IMR-90 (cell line): ENCODE results near the gene KLC4. TPM values are rescaled to one million over a fixed set of nuclear protein-coding genes. Genes with fewer than 3 reads are reported as not detected.

Experiments used
- ATAC-seq: fragments of 200-7000 bp; cut with Tn5 transposase; 2 replicates; pipeline ENCODE4 v1.9.1; 2020; ENCODE audit warnings: low read depth, mild to moderate bottlenecking, moderate library complexity
- BruUV-seq: library from RNA; stranded (reverse); fragments of 400-500 nt; replicated peaks from 2 replicates; lab custom pipeline; 2021; lab: Mats Ljungman, UMichigan
- CTCF ChIA-PET: fragments of 300-600 bp; formaldehyde crosslinking; extraction: SDS; loops from one replicate; lab custom pipeline; 2021; ENCODE audit warnings: antibody characterized with exemption; lab: Yijun Ruan, JAX
- POLR2A ChIA-PET: fragments of 300-600 bp; sonication (Branson Sonifier 250); formaldehyde crosslinking; loops from one replicate; lab custom pipeline; 2022; ENCODE audit warnings: antibody characterized with exemption; ENCODE audit not compliant: unreplicated experiment; lab: Charles Lee
- DNase-seq: peaks from one replicate; pipeline ENCODE4 v3.0.0; 2013
- H2AFZ ChIP-seq: replicated peaks from 2 replicates; pipeline ENCODE3; 2013; ENCODE audit warnings: low read length, mild to moderate bottlenecking; ENCODE audit not compliant: poor library complexity
- H2AK5ac ChIP-seq: 2 replicates; pipeline ENCODE4 v1.6.1; 2013; ENCODE audit warnings: low read depth, low read length, inconsistent platforms
- H2AK9ac ChIP-seq: replicated peaks from 2 replicates; pipeline ENCODE3; 2013; ENCODE audit warnings: mild to moderate bottlenecking, low read depth, low read length, moderate library complexity; ENCODE audit not compliant: poor library complexity
- H2BK120ac ChIP-seq: 2 replicates; pipeline ENCODE4 v1.6.1; 2013; ENCODE audit warnings: low read depth, low read length, inconsistent platforms
- H2BK15ac ChIP-seq: 3 replicates; pipeline ENCODE4 v1.6.1; 2013; ENCODE audit warnings: low read depth, low read length, inconsistent platforms
- H2BK20ac ChIP-seq: 2 replicates; pipeline ENCODE4 v1.6.1; 2013; ENCODE audit warnings: low read depth, mild to moderate bottlenecking, inconsistent platforms, low read length, moderate library complexity
- H2BK5ac ChIP-seq: 2 replicates; pipeline ENCODE4 v1.6.1; 2013; ENCODE audit warnings: mild to moderate bottlenecking, low read depth, low read length, inconsistent platforms; ENCODE audit not compliant: poor library complexity, severe bottlenecking
- H3K14ac ChIP-seq: replicated peaks from 2 replicates; pipeline ENCODE4 v1.6.1; 2013; ENCODE audit warnings: low read depth, low read length, inconsistent platforms
- H3K18ac ChIP-seq: 2 replicates; pipeline ENCODE4 v1.6.1; 2013; ENCODE audit warnings: low read depth, low read length, control low read depth
- H3K23ac ChIP-seq: 2 replicates; pipeline ENCODE4 v1.6.1; 2013; ENCODE audit warnings: low read depth, low read length, inconsistent platforms
- H3K27ac ChIP-seq: 2 replicates; pipeline ENCODE4 v1.5.1; 2013; ENCODE audit warnings: mild to moderate bottlenecking, control low read depth, low read length; ENCODE audit not compliant: insufficient read depth
- H3K27me3 ChIP-seq: 2 replicates; pipeline ENCODE4 v1.6.1; 2013; ENCODE audit warnings: low read length; ENCODE audit not compliant: control insufficient read depth, insufficient read depth
- H3K36me3 ChIP-seq: 2 replicates; pipeline ENCODE4 v1.6.1; 2013; ENCODE audit warnings: low read length, mixed read lengths; ENCODE audit not compliant: control insufficient read depth, insufficient read depth
- H3K4ac ChIP-seq: 2 replicates; pipeline ENCODE4 v1.6.1; 2013; ENCODE audit warnings: low read depth, low read length, inconsistent platforms
- H3K4me1 ChIP-seq: 2 replicates; pipeline ENCODE4 v1.6.1; 2013; ENCODE audit warnings: low read length, mixed read lengths; ENCODE audit not compliant: control insufficient read depth, insufficient read depth
- H3K4me2 ChIP-seq: 2 replicates; pipeline ENCODE4 v1.6.1; 2013; ENCODE audit warnings: low read depth, mild to moderate bottlenecking, control low read depth, low read length, moderate library complexity
- H3K4me3 ChIP-seq: 2 replicates; pipeline ENCODE4 v1.5.1; 2013; ENCODE audit warnings: low read depth, mild to moderate bottlenecking, control low read depth, low read length, moderate library complexity; ENCODE audit not compliant: insufficient read depth
- H3K56ac ChIP-seq: 2 replicates; pipeline ENCODE4 v1.6.1; 2013; ENCODE audit warnings: low read length, inconsistent platforms; ENCODE audit not compliant: insufficient read depth; ENCODE audit errors: extremely low read depth
- H3K79me1 ChIP-seq, 2 experiments: 2 replicates each; pipeline ENCODE4 v1.6.1; 2013; ENCODE audit warnings: low read length in 2 of 2, inconsistent platforms in 1 of 2, low read depth in 1 of 2
- H3K9ac ChIP-seq: 2 replicates; pipeline ENCODE4 v1.6.1; 2013; ENCODE audit warnings: low read depth, low read length, control low read depth
- H3K9me1 ChIP-seq: 2 replicates; pipeline ENCODE4 v1.6.1; 2013; ENCODE audit warnings: low read length, inconsistent platforms; ENCODE audit not compliant: insufficient read depth
- H3K9me3 ChIP-seq: 2 replicates; pipeline ENCODE4 v1.6.1; 2013; ENCODE audit warnings: low read length; ENCODE audit not compliant: control insufficient read depth, insufficient read depth
- H4K20me1 ChIP-seq: 2 replicates; pipeline ENCODE4 v1.6.1; 2013; ENCODE audit warnings: low read length, inconsistent platforms; ENCODE audit not compliant: insufficient read depth
- H4K5ac ChIP-seq: 2 replicates; pipeline ENCODE4 v1.6.1; 2013; ENCODE audit warnings: mild to moderate bottlenecking, low read depth, low read length, control low read depth
- H4K8ac ChIP-seq, 2 experiments: 2 replicates each; pipeline ENCODE4 v1.6.1; 2013; ENCODE audit warnings: low read depth in 2 of 2, low read length in 2 of 2, control low read depth in 1 of 2, inconsistent platforms in 1 of 2
- H4K91ac ChIP-seq: 2 replicates; pipeline ENCODE4 v1.6.1; 2013; ENCODE audit warnings: low read depth, low read length, inconsistent platforms; ENCODE audit not compliant: insufficient read depth
- CEBPB ChIP-seq: IDR thresholded peaks from 2 replicates; pipeline ENCODE4 v1.6.1; 2012; ENCODE audit warnings: low read depth, low read length, improper control_type of control experiment
- FOS ChIP-seq: fragments of 150-350 bp; IDR thresholded peaks from 2 replicates; pipeline ENCODE4 v1.6.1; 2016; ENCODE audit warnings: low read depth, low read length
- NFE2L2 ChIP-seq: fragments of 150-350 bp; IDR thresholded peaks from 2 replicates; pipeline ENCODE4 v1.6.1; 2016; ENCODE audit warnings: low read depth, mild to moderate bottlenecking, low read length
- RFX5 ChIP-seq: IDR thresholded peaks from 2 replicates; pipeline ENCODE4 v1.8.0; 2012; ENCODE audit warnings: low read depth, mild to moderate bottlenecking, low read length, moderate library complexity
- WGBS, 2 experiments: methylation state at CpG; one replicate each; pipeline versions ENCODE4 v1.1.5 to v1.1.7; 2013; ENCODE audit warnings: missing lambda C conversion rate in 2 of 2; ENCODE audit not compliant: insufficient read length in 1 of 2; ENCODE audit errors: extremely low coverage in 2 of 2; 5-methylcytosine and 5-hydroxymethylcytosine counted together
- dilution Hi-C: fragments of 300-500 bp; cut with HindIII; formaldehyde crosslinking; loops from one replicate; pipeline ENCODE4 v1.14.3; 2018; ENCODE audit warnings: low sequenced_read_pairs; ENCODE audit not compliant: unreplicated experiment
- in situ Hi-C: fragments of 300-500 bp; cut with MboI; formaldehyde crosslinking; loops from 3 replicates; pipeline ENCODE4 v1.14.3; 2019; ENCODE audit warnings: low sequenced_read_pairs, inconsistent platforms, mixed read lengths
- intact Hi-C: fragments of 100-400 bp; cut with micrococcal nuclease; formaldehyde crosslinking; loops from 2 replicates; pipeline ENCODE4 v1.10.0; 2022
- polyA plus RNA-seq, 3 experiments: library from polyadenylated mRNA; depleted of rRNA; stranded (reverse); fragments of >200 nt; gene quantifications; 2 replicates each; pipeline ENCODE4 v1.2.3, GENCODE V29; 2012; ENCODE audit warnings: low replicate concordance in 1 of 3
- total RNA-seq: library from RNA; depleted of rRNA; stranded (reverse); fragments of >200 nt; gene quantifications from 2 replicates; pipeline ENCODE4 v1.2.3, GENCODE V29; 2012

The KLC4 gene
- total and polyA plus RNA-seq, 2 of the 4 experiments (the other 2 are of a cell fraction) = 10.9 to 13.0 TPM

DNA sequence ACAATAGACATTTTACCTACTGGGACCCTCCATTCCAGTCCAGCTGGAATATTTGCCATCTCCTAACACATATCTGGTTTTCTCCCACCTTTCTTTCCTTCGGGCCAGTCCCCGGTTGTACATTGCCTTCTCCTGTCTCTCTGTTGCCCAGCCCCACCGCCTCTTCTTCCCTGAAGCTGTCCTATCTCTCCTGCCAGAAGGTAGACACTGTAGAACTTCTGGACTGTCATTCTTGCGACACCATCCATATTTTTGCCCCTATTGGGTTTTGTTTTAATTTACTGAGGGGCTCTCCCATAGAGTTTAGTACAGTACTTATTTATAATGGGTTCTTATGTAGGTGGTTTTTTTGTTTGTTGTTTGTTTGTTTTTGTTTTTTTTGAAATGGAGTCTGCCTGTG lies 21.6 kb downstream of the KLC4 start:
- no peak for ATAC-seq
- H3K9me3 ChIP-seq = no peaks in the 10 kb centered on the region
- CTCF ChIA-PET = no interaction called here
- H3K4me1 ChIP-seq = peaks cover 23% of the 10 kb centered on the region
- intact Hi-C loops (no loop called here), dilution Hi-C loops (no loop called here), in situ Hi-C loops (no loop called here)
- no TSS peak for BruUV-seq
- DNase-seq = no peak
- peaks cover 54% of the 10 kb centered on the region for H4K20me1 ChIP-seq
- no peak overlapping the region for H3K14ac ChIP-seq
- no peak overlapping the region for H3K4me2 ChIP-seq
- no peak overlapping the region for H2AK9ac ChIP-seq
- H3K4me3 ChIP-seq = no peak overlapping the region
- no peak overlapping the region for H3K9ac ChIP-seq
- no peak overlapping the region for H3K18ac ChIP-seq
- H4K8ac ChIP-seq = no peak overlapping the region
- WGBS, 2 experiments = no CpG with 5 or more reads among the region's 4 CpGs
- no peak overlapping the region for H3K23ac ChIP-seq
- no peak overlapping the region for H4K5ac ChIP-seq
- POLR2A ChIA-PET = no interaction called here
- no peak overlapping the region for H4K91ac ChIP-seq
- H2AK5ac ChIP-seq = no peak overlapping the region
- H2BK20ac ChIP-seq = no peak overlapping the region
- H3K4ac ChIP-seq = no peak overlapping the region
- no peaks in the 10 kb centered on the region for H3K36me3 ChIP-seq
- H2AFZ ChIP-seq = no peak overlapping the region
- TF ChIP-seq NFE2L2 (no peak), CEBPB (peak; percentile 26; the same call in 1 of the 2 replicates), FOS (no peak), RFX5 (no peak)
- H2BK5ac ChIP-seq = no peak overlapping the region
- peaks cover 7% of the 10 kb centered on the region; the same call in 1 of the 2 replicates for H3K9me1 ChIP-seq
- no peaks in the 10 kb centered on the region for H3K27me3 ChIP-seq
- H3K56ac ChIP-seq = no peak overlapping the region
- no peak overlapping the region for H2BK15ac ChIP-seq
- H2BK120ac ChIP-seq = no peak overlapping the region
- peaks cover 37 to 80% of the 10 kb centered on the region in 2 experiments for H3K79me1 ChIP-seq
- H3K27ac ChIP-seq = no peak overlapping the region
